Measurements from ENCODE around the gene ATXN1.

The ATXN1 gene

GRCh38 chr6:16751251-16751946 lies 9.9 kb downstream of the ATXN1 start:
- Histone ChIP-seq H3K27ac (ENCODE audit: poor library complexity, severe bottlenecking) (peak overlapping the region; percentile 73), H3K4me3 (ENCODE audit: severe bottlenecking) (no peak overlapping the region), H3K9me3 (ENCODE audit: severe bottlenecking) (no peaks in the 10 kb centered on the region), H3K27me3 (ENCODE audit: insufficient read depth, poor library complexity, severe bottlenecking) (no peaks in the 10 kb centered on the region), H3K36me3 (ENCODE audit: low read depth) (peaks cover 4% of the 10 kb centered on the region; the same call in 1 of the 2 replicates), H3K4me1 (ENCODE audit: insufficient read depth, poor library complexity, severe bottlenecking) (peaks cover 53% of the 10 kb centered on the region)
- no peak for ATAC-seq (ENCODE audit: low read depth)
- DNase-seq (ENCODE audit: low spot score), result no peak
- TF ChIP-seq CTCF (IDR thresholded peaks at IDR 0.05; ENCODE audit: poor library complexity, severe bottlenecking), result no peak

GRCh38 chr6:16750566-16750965 lies 10.7 kb downstream of the ATXN1 start:
- H3K9me3 ChIP-seq (ENCODE audit: severe bottlenecking), result no peaks in the 10 kb centered on the region
- H3K4me1 ChIP-seq (ENCODE audit: insufficient read depth, poor library complexity, severe bottlenecking), result peaks cover 45% of the 10 kb centered on the region
- peaks cover 4% of the 10 kb centered on the region; the same call in 1 of the 2 replicates for H3K36me3 ChIP-seq (ENCODE audit: low read depth)
- H3K4me3 ChIP-seq (ENCODE audit: severe bottlenecking), result no peak overlapping the region
- no peak for ATAC-seq (ENCODE audit: low read depth)
- peak overlapping the region; percentile 73 for H3K27ac ChIP-seq (ENCODE audit: poor library complexity, severe bottlenecking)
- no peak for DNase-seq (ENCODE audit: low spot score)
- no peak for TF ChIP-seq CTCF (IDR thresholded peaks at IDR 0.05; ENCODE audit: poor library complexity, severe bottlenecking)
- H3K27me3 ChIP-seq (ENCODE audit: insufficient read depth, poor library complexity, severe bottlenecking), result no peaks in the 10 kb centered on the region

- peaks cover 39% of the 10 kb centered on the region for H3K4me1 ChIP-seq (ENCODE audit: insufficient read depth, poor library complexity, severe bottlenecking)
- DNase-seq (ENCODE audit: low spot score) (no peak), ATAC-seq (ENCODE audit: low read depth) (no peak)
- H3K27ac ChIP-seq (ENCODE audit: poor library complexity, severe bottlenecking), result no peak overlapping the region
- no peak overlapping the region for H3K4me3 ChIP-seq (ENCODE audit: severe bottlenecking)
- H3K9me3 ChIP-seq (ENCODE audit: severe bottlenecking), result no peaks in the 10 kb centered on the region
- H3K36me3 ChIP-seq (ENCODE audit: low read depth), result peaks cover 4% of the 10 kb centered on the region; the same call in 1 of the 2 replicates
- no peak for TF ChIP-seq CTCF (IDR thresholded peaks at IDR 0.05; ENCODE audit: poor library complexity, severe bottlenecking)
- H3K27me3 ChIP-seq (ENCODE audit: insufficient read depth, poor library complexity, severe bottlenecking), result no peaks in the 10 kb centered on the region
Observed at GRCh38 chr6:16749516-16750485, 11.5 kb downstream of the ATXN1 start.

GRCh38 chr6:16748025-16748319 lies 13.3 kb downstream of the ATXN1 start:
- Histone ChIP-seq H3K9me3 (ENCODE audit: severe bottlenecking) (no peaks in the 10 kb centered on the region), H3K4me3 (ENCODE audit: severe bottlenecking) (no peak overlapping the region), H3K36me3 (ENCODE audit: low read depth) (peaks cover 4% of the 10 kb centered on the region; the same call in 1 of the 2 replicates), H3K27ac (ENCODE audit: poor library complexity, severe bottlenecking) (no peak overlapping the region), H3K27me3 (ENCODE audit: insufficient read depth, poor library complexity, severe bottlenecking) (no peaks in the 10 kb centered on the region), H3K4me1 (ENCODE audit: insufficient read depth, poor library complexity, severe bottlenecking) (peaks cover 31% of the 10 kb centered on the region)
- no peak for ATAC-seq (ENCODE audit: low read depth)
- DNase-seq (ENCODE audit: low spot score), result no peak
- no peak for TF ChIP-seq CTCF (IDR thresholded peaks at IDR 0.05; ENCODE audit: poor library complexity, severe bottlenecking)

All from RWPE2 (cell line).